HG03135 (cell line): ENCODE measurements around the gene CRYGS.
A peak's percentile ranks its signal among the peaks of the same experiment; 100 is the strongest.
"Not testable (repeated sequence)": the region's sequence is repeated elsewhere in the genome, so short reads cannot be mapped to it uniquely, and the experiment has no call there.

Experiments
- ATAC-seq: cut with Tn5 transposase; IDR thresholded peaks from one replicate; pipeline ENCODE4 v1.9.1; 2021; ENCODE audit warnings: mild to moderate bottlenecking, moderate library complexity; ENCODE audit not compliant: unreplicated experiment

The CRYGS gene

DNA sequence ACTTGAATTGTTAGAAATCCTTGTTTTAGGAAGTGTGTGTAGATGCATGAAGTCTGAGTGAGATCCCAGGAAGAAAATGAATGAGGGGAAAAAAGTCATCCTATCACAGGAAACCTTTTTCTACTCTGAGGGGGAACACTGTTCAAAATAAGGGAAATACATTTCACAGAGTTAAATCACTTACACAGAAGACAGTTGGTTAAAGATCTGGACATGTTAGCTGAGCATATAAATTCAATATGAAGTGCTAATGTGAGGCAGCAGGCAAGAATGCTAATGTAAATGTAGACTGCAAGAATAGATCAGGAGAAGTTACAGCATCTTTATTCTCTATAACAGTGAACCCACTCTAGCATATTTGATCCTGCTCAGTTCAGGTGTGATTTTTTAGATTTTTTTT is 20.4 kb upstream of the CRYGS start:
- ATAC-seq, result no peak

DNA sequence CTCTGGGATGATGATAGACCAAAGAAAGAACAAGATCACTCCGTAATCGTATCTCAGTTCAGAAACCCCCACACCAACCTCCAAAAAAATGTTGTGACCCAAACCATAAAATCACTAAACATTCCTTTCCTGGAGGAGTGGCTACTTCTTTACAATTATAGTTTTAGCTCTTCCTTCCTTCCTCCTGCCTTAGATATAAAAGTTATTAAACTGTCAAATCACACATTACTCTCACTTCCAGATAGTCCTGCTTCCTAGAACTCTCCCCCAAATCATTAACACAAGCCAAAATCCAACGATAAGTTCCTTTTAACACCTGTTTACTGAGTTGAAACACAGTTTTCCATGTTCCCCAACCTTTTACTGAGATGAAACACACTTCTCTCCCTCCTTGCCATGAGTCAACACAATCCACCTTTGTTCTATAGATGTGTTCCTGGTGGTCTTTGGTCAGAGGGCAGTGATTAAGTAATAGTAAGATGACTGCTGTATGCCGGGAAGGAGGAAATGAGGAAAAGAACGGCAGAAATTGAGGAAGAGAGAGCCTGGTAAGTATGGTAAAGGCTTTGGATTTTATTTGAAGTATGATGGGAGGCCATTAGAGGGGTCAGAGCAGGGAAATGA is 8.3 kb upstream of the CRYGS start:
- ATAC-seq, result no peak

DNA sequence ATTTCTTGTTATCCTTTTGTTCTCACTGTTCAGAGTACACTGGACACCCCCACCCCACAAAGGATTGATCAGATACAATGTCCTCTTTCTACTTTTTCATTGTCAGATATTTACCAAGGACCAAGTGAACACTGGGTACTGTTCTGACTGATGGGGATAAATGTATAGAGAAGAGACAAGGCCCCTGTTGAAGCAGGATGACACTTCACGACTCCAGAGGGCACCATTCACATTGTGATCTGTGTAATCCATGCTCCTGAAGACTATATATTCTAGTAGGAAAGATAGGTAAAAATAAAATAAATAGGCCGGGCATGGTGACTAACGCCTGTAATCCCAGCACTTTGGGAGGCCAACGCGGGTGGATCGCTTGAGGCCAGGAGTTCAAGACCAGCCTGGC is 7.2 kb upstream of the CRYGS start:
- ATAC-seq, result no peak

DNA sequence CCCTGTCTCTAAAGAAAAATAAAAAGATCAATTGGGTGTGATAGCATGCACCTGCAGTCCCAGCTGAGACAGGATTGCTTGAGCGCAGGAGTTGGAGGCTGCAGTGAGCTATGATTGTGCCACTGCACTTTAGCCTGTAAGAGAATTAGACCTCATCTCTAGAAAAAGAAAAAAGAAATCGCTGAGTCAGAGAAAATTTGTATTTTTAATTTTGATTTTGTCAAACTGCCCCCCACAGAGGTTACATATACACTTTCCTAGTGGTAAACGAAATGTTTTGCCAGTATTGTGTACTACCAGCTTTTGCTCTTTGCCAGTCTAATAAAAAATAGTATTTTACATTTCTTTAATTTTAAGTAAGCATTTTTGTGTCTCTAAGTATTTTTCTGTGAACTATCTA is 5.3 kb upstream of the CRYGS start:
- no peak for ATAC-seq

DNA sequence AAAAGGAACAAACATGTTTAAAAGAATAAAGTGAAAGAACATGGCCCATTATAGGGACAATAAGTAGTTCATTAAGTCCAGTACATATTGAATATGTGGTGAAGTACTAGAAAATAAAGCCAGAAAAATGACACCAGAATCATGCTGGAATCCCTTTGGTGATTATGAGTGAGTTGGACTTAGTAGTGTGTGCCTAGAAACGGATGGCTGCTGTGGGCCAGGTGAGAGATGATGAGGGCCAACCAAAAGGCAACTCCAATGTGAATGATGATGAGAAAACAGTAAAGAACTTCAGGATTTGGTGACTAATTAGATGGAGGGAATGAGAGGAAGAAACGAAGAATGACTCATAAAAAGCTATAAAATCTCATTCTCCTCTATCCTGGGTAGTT is 3.3 kb downstream of the CRYGS start:
- no peak for ATAC-seq

DNA sequence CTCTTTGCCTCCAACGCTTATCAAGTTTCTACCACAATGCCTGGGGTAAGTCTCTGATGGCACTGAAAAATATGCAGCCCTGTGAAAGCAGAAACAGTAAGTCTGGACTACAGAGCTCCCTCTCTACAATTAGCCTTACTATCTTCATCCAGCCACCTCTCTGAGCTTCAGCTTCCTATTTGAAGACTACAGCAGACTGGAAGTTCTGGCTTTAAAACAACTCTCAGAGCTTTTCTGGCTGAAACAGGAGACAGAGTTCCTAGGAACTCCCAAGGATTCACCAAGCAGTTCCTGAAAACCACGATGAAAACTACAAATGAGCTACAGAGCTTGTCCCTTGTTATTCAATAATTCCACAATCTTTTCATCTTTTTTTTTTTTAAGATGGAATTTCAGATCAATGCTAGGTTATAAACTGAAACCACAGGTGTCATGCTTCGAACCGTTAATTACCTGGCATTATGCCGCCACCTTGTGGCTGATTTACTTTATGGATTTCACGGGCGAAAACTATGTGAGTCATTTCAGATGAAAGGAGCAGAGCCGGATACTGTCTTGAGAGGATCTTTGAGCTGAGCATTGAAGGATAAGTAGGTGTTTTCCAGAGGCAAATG is 3.9 kb downstream of the CRYGS start:
- ATAC-seq, result peak; percentile 68

DNA sequence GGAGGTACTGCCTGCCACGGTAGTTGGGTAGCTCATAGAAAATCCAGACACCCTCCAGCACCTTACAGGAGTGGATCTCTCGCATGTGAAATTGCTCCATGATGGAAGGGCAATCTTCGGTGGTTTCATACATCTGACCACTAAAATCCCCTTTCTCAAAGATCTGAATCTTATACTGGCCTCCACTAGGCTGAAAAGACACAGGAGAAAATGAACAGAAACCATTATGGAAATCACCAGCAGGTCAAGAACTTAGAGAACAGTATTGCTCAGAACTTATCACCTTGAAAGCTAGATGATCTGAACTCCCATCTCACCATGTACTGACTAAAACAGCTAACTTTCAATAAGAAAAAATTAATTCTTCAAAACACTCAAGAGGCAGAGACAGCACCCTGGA is 5.4 kb downstream of the CRYGS start:
- ATAC-seq, result no peak

DNA sequence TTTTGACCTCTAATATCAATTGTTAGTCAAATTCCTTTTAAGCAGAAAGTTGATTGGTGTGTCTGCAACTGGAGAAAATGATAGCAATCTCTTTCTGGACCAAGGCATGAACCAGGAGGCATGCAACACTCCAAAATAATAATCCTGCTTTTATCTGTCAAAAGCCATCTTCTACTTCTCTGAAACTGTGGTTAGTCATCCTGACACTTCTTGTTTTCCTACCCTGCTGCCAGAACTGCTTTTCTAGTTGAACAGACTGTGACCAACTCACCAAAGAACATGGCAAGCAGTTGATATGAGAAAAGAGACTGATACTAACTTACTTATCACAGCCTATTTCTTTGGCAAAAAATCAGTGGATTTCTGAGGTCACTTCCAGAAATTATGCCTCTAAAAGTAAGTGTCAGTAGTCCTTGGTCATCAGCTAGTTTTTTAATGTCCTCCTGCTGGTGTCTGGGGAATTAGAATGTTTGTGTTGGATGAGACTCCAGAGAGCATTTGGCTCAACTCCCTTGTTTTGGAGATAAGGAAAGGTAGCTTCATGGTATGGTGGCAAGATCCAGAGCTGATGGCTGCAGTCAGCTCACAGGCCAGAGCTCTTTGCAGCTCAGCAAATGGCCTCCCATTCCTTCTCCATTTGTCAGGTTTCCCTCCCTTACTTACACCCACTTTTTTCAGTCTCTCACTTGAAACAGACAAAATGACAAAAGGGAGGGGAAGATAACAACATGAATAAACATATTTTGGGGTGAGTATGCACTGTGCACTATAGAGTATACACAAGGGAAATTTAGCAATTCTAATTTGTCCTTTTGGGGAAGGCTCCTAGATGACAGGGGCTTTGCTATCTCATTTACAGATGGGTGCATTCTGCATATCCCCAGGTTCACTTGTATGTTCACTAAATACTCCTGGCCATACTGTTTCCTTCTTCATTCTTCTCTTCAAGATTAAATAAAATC is 7.0 kb downstream of the CRYGS start:
- ATAC-seq, result no peak

DNA sequence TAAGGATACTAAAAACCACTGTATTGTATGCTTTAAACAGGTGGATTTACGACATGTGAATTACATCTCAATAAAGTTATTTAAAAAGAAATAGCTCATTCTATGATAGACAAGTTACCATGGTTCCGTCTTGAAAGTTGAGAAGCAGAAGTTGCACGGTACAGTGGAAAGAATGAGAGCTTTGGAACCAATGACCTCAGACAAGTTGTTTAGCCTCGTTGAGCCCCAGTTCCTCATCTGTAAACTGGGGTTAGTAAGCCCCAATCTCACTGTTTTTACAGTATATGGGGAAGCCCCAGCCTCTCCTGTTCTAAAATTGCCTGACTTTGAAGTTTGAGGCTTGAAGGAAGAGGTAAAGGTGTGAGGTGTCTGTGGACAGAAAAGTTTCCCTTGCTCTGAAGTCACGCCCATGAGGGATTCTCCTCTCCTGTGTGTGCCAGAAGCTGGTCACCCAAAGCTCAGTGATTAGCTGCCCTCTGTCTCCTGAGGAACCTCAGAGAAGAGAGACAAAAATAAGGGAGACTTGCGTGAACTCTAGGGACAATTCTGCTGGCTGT is 10.0 kb downstream of the CRYGS start:
- ATAC-seq, result peak; percentile 81

DNA sequence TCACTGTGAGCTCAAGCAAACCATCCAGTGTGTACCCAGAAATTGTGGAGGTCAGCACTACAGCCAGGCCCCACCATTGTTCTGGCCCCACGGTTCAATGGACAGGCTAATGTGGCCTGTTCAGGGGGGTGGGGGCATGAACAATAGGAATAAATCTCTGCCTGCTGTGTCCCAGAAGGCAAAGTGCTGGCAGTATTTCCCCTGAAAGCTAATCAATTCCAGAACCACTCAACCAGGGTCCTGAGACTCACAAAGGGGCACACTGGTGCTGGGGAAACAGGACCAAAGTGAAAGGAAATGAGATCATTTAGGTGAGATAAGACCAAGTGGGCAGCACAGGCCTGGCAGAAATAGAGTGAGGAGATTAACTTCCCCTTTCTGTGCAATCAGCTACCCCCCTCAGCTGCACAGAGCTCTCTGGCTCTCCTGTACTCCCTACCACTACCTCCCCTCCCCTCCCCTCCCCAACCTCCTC is 11.5 kb downstream of the CRYGS start:
- ATAC-seq, result peak; percentile 65

DNA sequence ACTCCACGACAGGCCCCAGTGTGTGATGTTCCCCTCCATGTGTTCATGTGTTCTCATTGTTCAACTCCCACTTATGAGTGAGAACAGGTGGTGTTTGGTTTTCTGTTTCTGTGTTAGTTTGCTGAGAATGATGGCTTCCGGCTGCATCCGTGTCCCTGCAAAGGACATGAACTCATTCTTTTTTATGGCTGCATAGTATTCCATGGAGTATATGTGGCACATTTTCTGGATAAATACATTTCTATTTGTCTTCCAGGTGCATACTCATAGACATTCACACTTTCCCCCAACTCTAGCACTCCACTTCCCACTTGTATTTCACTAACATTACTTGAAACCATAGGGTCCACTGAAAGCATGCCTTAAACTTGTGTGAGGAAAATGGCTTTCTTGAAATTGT is 12.5 kb downstream of the CRYGS start:
- ATAC-seq, result not testable (repeated sequence)

DNA sequence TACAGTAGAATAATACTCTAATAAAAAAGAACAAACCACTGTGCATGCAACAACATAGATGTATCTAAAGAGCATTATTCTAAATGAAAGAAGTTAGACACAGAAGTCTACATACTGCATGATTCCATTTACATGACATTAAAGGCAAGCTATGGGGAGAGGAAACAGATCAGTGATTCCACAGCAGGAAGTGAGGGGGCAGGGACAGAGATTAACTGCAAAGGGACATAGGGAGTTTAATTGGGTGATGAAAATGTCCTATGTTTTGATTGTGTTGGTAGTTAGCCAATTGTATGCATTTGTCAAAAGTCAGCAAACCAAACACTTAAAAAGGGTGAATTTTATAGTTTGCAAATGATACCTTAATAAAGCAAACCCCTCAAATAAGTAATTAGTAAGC is 13.8 kb downstream of the CRYGS start:
- no peak for ATAC-seq

DNA sequence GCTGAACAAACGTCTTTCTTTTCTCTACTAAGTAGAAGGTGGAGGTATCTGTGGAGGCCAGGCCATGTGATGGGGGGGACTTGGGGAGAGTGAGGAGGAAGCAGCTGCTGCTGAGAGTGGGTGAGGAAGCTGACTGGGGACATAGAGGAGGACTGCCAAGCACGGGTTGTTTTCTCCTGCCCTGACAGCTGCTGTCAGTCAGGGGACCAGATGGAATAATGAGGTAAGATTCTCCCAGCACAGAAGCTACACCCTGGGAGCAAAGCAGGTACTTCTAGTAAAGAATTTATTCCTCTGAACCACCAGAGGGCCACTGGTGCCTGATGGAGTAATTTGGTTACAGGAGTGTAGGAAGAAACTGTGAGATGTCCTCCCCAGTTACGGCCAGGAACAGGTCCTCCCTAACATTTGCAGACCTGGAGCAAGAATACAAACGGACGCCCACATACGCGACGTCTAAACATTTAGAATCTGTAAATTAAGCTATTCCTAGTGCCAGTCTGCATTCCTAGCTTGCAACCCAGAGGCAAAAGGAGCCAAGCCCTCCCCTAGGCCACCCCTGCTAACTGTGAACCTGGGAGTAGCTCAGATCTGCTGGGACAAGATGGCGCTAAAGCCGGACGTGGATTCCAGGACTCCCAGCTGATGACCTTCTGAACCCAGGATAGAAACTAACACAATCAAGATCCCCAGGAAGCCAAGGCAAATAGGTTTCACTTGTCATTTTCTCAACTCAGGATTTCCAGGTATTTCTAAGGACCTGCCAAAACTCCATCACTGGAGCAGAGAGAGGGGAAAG is 14.8 kb downstream of the CRYGS start:
- ATAC-seq, result no peak

DNA sequence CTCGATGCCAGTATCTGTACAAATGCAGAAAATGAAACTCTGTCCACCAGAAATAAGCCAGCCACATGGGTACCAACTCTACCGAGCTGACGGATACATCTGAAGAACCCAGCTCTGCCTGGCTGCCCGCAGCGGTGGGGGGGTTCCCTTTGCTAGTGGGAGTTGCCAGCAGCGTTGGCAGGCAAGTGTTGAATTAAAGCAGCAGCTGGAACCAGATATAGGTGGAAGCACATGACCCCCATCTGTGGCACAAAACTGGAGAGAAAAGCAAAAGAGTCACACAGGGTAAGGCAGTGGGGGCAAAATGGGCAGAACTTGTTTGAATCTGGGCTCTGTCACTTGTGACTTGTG is 17.9 kb downstream of the CRYGS start:
- ATAC-seq, result no peak

DNA sequence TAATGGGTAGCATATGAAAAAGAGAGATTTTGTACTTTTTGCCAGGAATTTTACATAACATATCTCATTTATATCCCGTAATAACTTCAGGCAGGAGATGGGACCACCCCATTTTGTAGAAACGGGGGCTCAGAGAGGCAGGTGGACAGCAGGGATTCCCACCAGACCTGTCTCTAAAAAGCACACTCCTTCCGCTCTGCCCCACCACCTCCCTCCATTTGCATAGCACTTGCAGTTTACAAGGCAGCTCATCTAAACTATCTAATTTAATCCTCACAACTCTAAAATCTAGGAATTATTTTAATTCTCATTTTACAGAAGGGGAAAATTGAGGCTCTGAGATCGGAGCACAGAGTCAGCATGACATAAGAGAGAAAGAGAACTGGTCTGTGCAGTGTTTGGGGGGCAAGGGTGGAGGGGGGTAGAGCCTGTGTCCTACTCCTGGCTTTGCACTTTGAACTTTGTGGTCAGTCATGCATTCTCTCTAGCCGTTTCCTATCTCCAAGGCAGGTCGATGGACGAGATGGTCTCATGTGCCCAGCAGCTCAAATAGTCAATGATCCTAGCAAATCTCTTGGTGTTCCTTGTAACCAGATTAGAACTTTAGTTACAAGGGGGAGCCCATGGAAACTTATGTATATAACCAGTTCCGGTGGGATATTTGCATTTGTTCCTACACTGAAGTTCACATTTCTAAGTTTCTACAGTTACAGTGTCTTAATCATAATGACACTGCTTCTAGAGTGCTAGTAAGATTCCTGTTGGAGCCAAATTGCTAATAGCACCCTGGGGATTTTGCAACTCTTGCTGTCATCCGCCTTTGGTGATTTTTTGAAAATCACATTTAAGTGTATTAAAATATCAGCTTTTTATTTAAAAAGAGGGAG is 18.6 kb downstream of the CRYGS start:
- no peak for ATAC-seq

DNA sequence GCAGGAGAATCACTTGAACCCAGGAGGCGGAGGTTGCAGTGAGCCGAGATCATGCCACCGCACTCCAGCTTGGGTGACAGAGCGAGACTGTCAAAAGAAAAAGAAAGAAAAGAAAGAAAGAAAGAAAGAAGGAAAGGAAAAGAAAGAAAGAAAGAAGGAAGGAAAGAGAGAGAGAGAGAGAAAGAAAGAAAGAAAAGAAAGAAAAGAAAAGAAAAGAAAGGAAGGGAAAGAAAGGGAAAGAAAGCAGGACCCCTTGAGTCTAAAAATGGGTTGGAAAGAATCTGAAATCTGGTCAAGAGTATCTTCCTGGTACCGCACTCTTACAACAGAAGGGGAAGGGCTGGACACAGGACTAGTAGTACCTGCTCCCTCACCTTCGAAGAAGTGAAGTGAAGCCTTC is 19.6 kb downstream of the CRYGS start:
- no peak for ATAC-seq

DNA sequence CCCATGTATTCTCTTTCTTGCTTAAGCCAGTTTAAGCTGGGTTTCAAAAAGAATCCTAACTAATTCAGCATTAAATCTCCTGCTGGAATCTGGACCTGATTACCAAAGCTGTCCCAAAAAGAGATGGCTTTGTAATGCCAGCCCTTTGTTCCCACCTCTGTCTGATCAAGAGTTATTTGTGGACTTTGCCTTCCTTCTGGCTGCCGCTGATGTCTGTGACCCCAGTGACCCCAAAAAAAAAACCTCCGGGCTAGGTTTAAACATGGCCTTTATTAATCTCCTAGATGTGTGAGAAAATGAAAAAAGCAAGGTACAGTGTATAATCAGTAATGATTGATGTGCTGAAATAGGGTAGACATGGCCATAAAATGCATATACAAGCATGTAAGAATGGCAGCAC is 20.7 kb downstream of the CRYGS start:
- ATAC-seq, result no peak

DNA sequence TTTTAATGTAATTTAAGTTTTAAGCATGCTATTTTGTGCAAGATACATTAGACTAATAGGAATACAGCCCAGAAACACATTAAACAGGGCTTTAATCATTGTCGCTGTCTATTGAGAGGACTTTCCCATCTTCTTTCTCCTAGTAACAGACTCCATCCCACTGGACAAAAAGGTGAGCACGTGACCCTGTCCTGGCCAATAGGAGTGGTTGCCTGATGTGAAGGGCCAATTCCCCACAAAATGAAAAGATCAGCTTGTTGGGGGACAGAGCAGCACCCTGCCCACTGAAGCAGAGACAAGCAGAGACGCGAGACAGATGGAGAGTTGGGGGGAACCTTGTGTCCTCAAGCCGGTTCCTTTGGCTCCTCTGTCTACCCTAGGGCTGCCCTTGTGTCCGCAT is 21.2 kb downstream of the CRYGS start:
- ATAC-seq, result no peak

DNA sequence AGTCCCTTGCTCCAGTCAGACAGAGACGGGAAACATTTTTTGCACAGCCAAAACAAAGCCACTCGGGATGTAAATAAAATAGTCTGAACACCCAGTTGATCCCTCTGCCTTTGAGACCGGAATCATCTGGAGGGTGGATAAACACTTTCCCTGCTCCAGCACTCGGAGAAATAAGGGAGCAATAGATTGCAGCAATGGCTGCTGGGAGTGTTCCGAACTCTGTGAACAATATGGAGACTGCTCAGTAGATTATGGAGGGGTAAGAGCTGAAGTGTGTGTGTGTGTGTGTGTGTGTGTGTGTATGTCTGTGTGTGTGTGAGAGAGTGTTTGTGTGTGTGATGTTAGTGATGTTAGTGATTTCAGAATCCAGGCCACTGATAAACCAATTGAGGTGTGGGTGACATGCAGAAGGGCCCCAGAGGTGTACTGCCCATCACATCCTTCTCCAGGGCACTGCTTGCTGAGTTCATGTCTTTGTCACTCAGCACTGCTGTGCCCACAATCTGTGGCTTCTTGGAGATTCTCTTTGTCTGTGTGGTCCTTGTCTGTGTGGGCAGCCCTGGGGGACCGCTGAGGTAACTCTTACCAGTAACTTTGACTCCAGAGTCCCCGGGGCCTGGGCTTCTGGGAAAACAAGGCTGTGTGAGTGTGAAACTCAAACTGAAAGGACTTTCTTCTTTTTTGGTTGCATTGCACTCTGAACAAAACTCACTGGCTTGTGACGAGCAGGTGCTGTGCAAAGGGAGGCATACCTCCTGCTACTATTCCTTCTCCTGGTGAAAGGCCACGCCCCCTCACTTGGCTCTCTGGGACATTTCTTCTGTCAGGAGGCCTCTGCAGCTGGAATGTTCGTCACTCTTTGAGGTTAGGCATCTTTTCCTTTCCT is 23.0 kb downstream of the CRYGS start:
- ATAC-seq, result peak; percentile 52
